Activated B cell treated with CpG ODN at 0.5 μM for 24 hours (primary cell): ENCODE data around the gene INPP5A. TPM values are rescaled to one million over a fixed set of nuclear protein-coding genes. Genes with fewer than 3 reads are reported as not detected.

ENCODE experiments used
- ATAC-seq: fragments of 200-7000 bp; cut with Tn5 transposase; one replicate; pipeline ENCODE4 v1.10.0; 2021; ENCODE audit warnings: low read depth, mild to moderate bottlenecking, moderate library complexity
- CTCF ChIA-PET: fragments of 350-600 bp; sonication (Branson Sonifier 250); formaldehyde crosslinking; loops from one replicate; lab custom pipeline; 2021; ENCODE audit warnings: antibody characterized with exemption; lab: Charles Lee
- POLR2A ChIA-PET: fragments of 350-600 bp; sonication (Branson Sonifier 250); formaldehyde crosslinking; loops from one replicate; lab custom pipeline; 2021; ENCODE audit warnings: antibody characterized with exemption; lab: Charles Lee
- DNase-seq: peaks from one replicate; pipeline ENCODE4 v3.0.0; 2022
- H3K27ac Mint-ChIP-seq: one replicate; pipeline ENCODE4 v1.8.0; 2020; ENCODE audit warnings: mixed read lengths
- H3K27me3 Mint-ChIP-seq: one replicate; pipeline ENCODE4 v1.8.0; 2021; ENCODE audit warnings: mixed read lengths
- H3K36me3 Mint-ChIP-seq: one replicate; pipeline ENCODE4 v1.8.0; 2021; ENCODE audit warnings: low read depth, mixed read lengths
- H3K4me1 Mint-ChIP-seq: one replicate; pipeline ENCODE4 v1.8.0; 2021; ENCODE audit warnings: mixed read lengths
- H3K4me3 Mint-ChIP-seq: one replicate; pipeline ENCODE4 v1.8.0; 2020; ENCODE audit warnings: mild to moderate bottlenecking, mixed read lengths
- H3K9me3 Mint-ChIP-seq: one replicate; pipeline ENCODE4 v1.8.0; 2020; ENCODE audit warnings: mixed read lengths
- intact Hi-C: fragments of 100-400 bp; cut with micrococcal nuclease; formaldehyde crosslinking; loops from one replicate; pipeline ENCODE4 v1.15.1; 2024
- total RNA-seq: library from RNA; stranded (reverse); gene quantifications from 2 replicates; pipeline ENCODE4 v1.2.3, GENCODE V29; 2022
- TF ChIP-seq, protein P1 (sequence below): fragments of 200-600 bp; IDR thresholded peaks from one replicate; pipeline ENCODE4 v1.8.0; 2022; ENCODE audit warnings: antibody characterized with exemption, mild to moderate bottlenecking

Gene INPP5A
- total RNA-seq, 1 donor from 2014 or later = 24.9 TPM

DNA sequence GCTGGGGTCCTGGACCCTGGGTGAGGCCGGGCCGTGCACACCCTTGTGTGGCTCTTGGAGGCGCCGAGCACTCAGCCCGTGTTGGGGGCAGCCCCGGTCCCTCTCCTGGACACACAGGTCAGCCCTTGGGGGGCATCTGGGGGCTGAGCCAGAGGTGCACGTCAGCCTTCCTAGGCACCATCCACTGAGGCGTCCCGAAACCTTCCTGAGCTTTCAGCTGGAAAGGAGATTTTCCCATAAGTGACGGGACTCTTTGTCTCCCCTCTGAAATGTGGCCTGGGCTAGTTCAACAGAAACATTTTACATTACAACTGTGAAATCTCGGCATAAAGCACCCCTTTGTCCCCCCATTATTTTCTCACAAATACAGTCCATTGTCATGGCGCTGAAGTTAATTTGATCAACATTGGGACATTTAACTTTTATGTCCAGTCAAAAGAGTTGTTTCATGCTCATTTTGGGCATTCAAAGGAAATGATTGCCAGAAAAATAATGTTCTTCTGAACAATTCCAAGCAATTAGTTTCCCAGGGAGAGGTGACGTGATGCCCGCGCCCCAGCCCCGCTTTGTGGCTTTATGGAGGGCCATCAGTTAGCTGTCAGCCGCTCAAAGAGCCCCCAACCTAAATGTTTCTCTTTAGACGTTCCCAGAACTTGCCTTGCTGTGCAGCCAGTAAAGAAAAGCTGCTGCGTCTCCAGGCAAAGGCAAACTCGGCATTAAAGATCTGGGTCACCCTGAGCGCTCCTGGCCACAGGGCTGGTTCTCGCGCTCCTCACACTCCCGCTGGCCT lies 177.6 kb downstream of the INPP5A start:
- DNase-seq (no peak), ATAC-seq (no peak)
- no peak overlapping the region for H3K4me3 Mint-ChIP-seq
- ChIA-PET CTCF (no interaction called here), POLR2A (no interaction called here)
- H3K27ac Mint-ChIP-seq = no peak overlapping the region
- TF ChIP-seq, protein P1, sequence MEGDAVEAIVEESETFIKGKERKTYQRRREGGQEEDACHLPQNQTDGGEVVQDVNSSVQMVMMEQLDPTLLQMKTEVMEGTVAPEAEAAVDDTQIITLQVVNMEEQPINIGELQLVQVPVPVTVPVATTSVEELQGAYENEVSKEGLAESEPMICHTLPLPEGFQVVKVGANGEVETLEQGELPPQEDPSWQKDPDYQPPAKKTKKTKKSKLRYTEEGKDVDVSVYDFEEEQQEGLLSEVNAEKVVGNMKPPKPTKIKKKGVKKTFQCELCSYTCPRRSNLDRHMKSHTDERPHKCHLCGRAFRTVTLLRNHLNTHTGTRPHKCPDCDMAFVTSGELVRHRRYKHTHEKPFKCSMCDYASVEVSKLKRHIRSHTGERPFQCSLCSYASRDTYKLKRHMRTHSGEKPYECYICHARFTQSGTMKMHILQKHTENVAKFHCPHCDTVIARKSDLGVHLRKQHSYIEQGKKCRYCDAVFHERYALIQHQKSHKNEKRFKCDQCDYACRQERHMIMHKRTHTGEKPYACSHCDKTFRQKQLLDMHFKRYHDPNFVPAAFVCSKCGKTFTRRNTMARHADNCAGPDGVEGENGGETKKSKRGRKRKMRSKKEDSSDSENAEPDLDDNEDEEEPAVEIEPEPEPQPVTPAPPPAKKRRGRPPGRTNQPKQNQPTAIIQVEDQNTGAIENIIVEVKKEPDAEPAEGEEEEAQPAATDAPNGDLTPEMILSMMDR = no peak
- peaks cover 52% of the 10 kb centered on the region for H3K36me3 Mint-ChIP-seq
- H3K27me3 Mint-ChIP-seq = no peaks in the 10 kb centered on the region
- no peaks in the 10 kb centered on the region for H3K9me3 Mint-ChIP-seq
- intact Hi-C loops = no loop called here
- no peaks in the 10 kb centered on the region for H3K4me1 Mint-ChIP-seq

DNA sequence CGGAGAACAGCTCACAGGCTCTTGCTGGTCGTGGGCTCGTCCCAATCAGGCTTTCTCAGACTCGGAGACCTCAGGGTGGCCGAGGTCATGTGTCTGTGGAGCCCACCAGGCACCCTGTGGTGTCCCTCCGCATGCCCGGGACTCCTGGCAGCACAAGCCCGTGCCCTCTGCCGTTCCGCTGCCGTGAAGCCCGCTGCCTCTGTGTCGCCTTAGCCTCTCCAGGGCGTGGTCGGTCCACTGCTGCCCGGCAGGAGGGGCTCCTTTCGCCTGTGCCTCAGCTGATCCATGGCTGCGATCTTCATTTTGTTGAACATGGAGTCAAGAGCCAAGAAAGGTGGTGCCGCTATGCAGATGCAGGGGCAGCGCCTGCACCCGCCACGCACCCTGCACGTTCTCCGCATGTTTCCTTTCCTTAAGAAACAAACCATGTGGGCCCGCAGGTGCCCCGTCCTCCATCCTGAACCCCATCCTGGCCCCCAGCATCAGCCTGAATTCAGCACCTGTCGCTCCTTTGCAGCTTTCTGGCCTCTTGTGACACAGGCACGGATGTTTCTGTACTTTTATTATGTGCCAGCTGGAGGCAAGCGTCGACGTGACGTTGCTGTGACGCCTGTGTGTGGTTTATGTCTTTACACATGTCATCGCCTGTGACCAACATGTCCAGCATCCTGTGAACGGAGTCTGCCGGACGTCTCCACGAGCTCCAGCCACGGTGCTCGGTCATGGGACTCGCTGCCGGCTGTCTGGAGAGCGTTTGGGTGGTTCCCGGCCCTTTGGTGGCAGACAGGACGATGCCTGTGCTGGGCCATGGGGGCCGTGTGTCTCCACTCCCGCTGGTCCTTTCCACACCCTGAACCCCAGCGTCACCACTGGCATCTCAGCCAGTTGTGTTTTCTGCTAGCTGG lies 178.4 kb downstream of the INPP5A start:
- CTCF ChIA-PET = no interaction called here
- intact Hi-C loops = no loop called here
- H3K9me3 Mint-ChIP-seq = no peaks in the 10 kb centered on the region
- POLR2A ChIA-PET = no interaction called here
- H3K36me3 Mint-ChIP-seq = peaks cover 44% of the 10 kb centered on the region
- H3K4me3 Mint-ChIP-seq = no peak overlapping the region
- ATAC-seq (no peak), DNase-seq (no peak)
- TF ChIP-seq, protein P1 = no peak
- H3K27ac Mint-ChIP-seq = no peak overlapping the region
- no peaks in the 10 kb centered on the region for H3K4me1 Mint-ChIP-seq
- no peaks in the 10 kb centered on the region for H3K27me3 Mint-ChIP-seq

DNA sequence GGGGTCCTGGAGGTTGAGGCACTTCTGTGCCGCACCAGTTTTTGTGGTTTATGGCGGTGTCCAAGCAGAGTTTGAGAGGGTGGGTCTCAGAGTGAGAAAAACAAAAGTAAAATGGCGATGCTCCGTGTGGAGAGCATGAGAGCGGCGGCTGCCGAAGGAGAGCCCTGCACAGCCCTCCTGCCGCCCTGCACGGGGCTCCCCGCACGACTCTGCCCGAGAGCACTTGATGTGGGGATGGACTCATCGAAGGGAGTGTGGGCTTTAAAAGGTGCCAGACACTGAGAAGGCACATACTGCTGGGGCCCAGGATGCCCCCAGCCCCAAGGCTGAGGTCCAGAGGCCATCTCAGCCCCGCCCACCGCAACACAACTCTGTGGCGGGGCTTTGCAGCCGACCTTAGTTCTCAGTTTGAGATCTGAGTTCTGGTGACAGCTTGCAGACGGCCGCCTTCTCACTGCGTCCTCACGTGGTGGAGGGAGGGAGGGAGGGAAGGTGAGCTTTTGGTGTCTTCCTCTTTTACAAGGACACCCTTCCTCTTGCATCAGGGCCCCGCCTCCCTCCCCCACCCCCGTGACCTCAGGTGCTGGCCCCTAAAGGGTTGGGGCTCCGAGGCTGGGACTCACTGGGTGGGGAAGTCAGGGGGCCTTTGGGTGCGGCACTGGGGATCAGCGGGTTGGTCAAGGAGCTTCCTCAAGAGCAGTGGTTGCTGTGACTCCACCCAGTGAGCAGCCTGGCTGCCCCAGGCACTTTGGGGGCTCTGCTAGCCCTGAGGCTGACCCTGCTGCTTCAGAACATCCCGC lies 179.3 kb downstream of the INPP5A start:
- H3K36me3 Mint-ChIP-seq = peaks cover 40% of the 10 kb centered on the region
- DNase-seq (no peak), ATAC-seq (no peak)
- CTCF ChIA-PET = no interaction called here
- H3K27me3 Mint-ChIP-seq = no peaks in the 10 kb centered on the region
- POLR2A ChIA-PET = no interaction called here
- no peak overlapping the region for H3K27ac Mint-ChIP-seq
- no peaks in the 10 kb centered on the region for H3K4me1 Mint-ChIP-seq
- H3K4me3 Mint-ChIP-seq = no peak overlapping the region
- TF ChIP-seq, protein P1 = no peak
- intact Hi-C loops = no loop called here
- H3K9me3 Mint-ChIP-seq = no peaks in the 10 kb centered on the region

DNA sequence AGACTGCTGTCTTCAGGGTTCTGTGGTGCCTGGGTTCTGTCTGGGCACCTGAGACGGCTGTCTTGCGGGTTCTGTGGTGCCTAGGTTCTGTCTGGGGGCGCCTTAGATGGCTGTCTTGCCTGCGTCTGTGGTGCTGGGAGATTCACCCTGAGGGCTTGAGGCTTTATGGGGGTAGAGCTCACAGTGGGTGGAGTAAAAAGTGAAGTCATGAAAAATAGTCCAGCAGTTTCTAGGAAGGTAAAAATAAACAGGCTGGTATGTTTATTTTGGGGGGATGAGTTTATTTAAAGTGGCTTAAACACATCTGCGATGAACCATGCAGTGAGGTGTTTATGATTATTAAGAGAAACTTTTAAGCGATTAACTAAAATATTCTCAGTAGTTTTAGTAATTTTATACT lies 184.1 kb downstream of the INPP5A start:
- Mint-ChIP-seq H3K9me3 (no peaks in the 10 kb centered on the region), H3K36me3 (peaks cover 44% of the 10 kb centered on the region), H3K4me3 (no peak overlapping the region), H3K27ac (no peak overlapping the region), H3K27me3 (no peaks in the 10 kb centered on the region), H3K4me1 (no peaks in the 10 kb centered on the region)
- POLR2A ChIA-PET = no interaction called here
- CTCF ChIA-PET = no interaction called here
- ATAC-seq (no peak), DNase-seq (no peak)
- TF ChIP-seq, protein P1 = no peak
- intact Hi-C loops = no loop called here
